ENCODE data around the gene TUSC7. TPM values are rescaled to one million over a fixed set of nuclear protein-coding genes. Genes with fewer than 3 reads are reported as not detected.
A peak's percentile ranks its signal among the peaks of the same experiment; 100 is the strongest.

Gene TUSC7
- total and polyA plus RNA-seq, 2 of the 8 experiments (the other 6 are each of a cell fraction or from before 2014, with no cell fraction given), result not detected

GRCh38 chr3:116716490-116716889 is 6.9 kb downstream of the TUSC7 start:
- Histone ChIP-seq H2AK5ac (ENCODE audit: low read depth, low read length) (no peak overlapping the region), H2BK20ac (ENCODE audit: low read length) (no peak overlapping the region), H4K91ac (replicated peaks; ENCODE audit: insufficient read length, low read length) (no peak overlapping the region), H3K4ac (replicated peaks; ENCODE audit: insufficient read length, low read depth, low read length) (no peak overlapping the region), H3K4me2 (ENCODE audit: insufficient read depth in 1 of 2, low read depth in 2 of 2, low read length in 2 of 2) (no peak overlapping the region), H4K8ac (ENCODE audit: extremely low read depth, insufficient read depth, low read length) (no peak overlapping the region), H3K36me3 (ENCODE audit: control insufficient read depth in 2 of 4, insufficient read depth in 4 of 4, low read length in 3 of 4) (no peaks in the 10 kb centered on the region; a peak in 1 of 8 replicates), H3K14ac (ENCODE audit: insufficient read length) (no peak overlapping the region), H3K79me2 (ENCODE audit: control insufficient read depth in 1 of 2, insufficient read depth in 2 of 2, low read length in 2 of 2) (no peaks in the 10 kb centered on the region), H3K9ac (replicated peaks in 1 of 4; ENCODE audit: extremely low read depth in 1 of 4, low read depth in 3 of 4, low read length in 3 of 4) (no peak overlapping the region), H3K4me1 (replicated peaks in 1 of 4; ENCODE audit: control insufficient read depth in 3 of 4, insufficient read depth in 4 of 4, low read length in 3 of 4) (no peaks in the 10 kb centered on the region), H4K5ac (ENCODE audit: insufficient read length, low read depth, low read length) (no peak overlapping the region), H3K79me1 (ENCODE audit: low read depth, low read length) (no peaks in the 10 kb centered on the region), H3K27me3 (replicated peaks in 1 of 4; ENCODE audit: control insufficient read depth in 3 of 4, extremely low read depth in 1 of 4, insufficient read depth in 3 of 4, low read length in 3 of 4) (no peaks in the 10 kb centered on the region), H3K4me3 (ENCODE audit: extremely low read depth in 1 of 4, insufficient read depth in 2 of 4, low read depth in 3 of 4, low read length in 4 of 4) (no peak overlapping the region), H2BK12ac (ENCODE audit: low read depth, low read length) (no peak overlapping the region), H2AFZ (ENCODE audit: low read length) (peak overlapping the region; percentile 61; the same call in 1 of the 2 replicates), H3K56ac (replicated peaks; ENCODE audit: insufficient read length, low read depth, low read length) (no peak overlapping the region), H3K18ac (ENCODE audit: extremely low read depth, low read length) (no peak overlapping the region), H2BK120ac (replicated peaks; ENCODE audit: low read depth, low read length) (no peak overlapping the region), H2BK5ac (ENCODE audit: low read depth, low read length) (no peak overlapping the region), H3K9me3 (ENCODE audit: insufficient read depth in 2 of 2, low read depth in 1 of 2, low read length in 1 of 2) (no peaks in the 10 kb centered on the region), H3K23ac (ENCODE audit: insufficient read length) (no peak overlapping the region), H4K20me1 (replicated peaks in 1 of 2; ENCODE audit: control insufficient read depth in 1 of 2, insufficient read depth in 2 of 2, low read length in 2 of 2) (no peaks in the 10 kb centered on the region), H3K23me2 (ENCODE audit: low read depth, low read length) (no peaks in the 10 kb centered on the region), H3K27ac (ENCODE audit: low read depth, low read length) (no peak overlapping the region), H2BK15ac (ENCODE audit: low read length) (no peak overlapping the region)
- no peak for FAIRE-seq
- TF ChIP-seq EP300 (IDR thresholded peaks at IDR 0.05; ENCODE audit: borderline replicate concordance in 1 of 2, low read depth in 2 of 2, low read length in 2 of 2) (no peak), POU5F1 (IDR thresholded peaks at IDR 0.05; ENCODE audit: low read depth, low read length) (no peak), RNF2 (IDR thresholded peaks at IDR 0.05; ENCODE audit: borderline replicate concordance, low read depth, low read length, missing control alignments, poor library complexity, severe bottlenecking) (no peak), SIX5 (IDR thresholded peaks at IDR 0.05; ENCODE audit: low read depth, low read length) (no peak), HDAC6 (IDR thresholded peaks at IDR 0.05; ENCODE audit: low read depth, low read length) (no peak), GTF2F1 (IDR thresholded peaks at IDR 0.05; ENCODE audit: borderline replicate concordance, low read depth, low read length) (no peak), RAD21 (IDR thresholded peaks at IDR 0.05 in 1 of 2, conservative IDR thresholded peaks at IDR 0.05 in 1 of 2; ENCODE audit: low read depth in 2 of 2, low read length in 2 of 2) (no peak), CBX5 (IDR thresholded peaks at IDR 0.05; ENCODE audit: low read depth, low read length) (no peak), E2F6 (IDR thresholded peaks at IDR 0.05) (no peak), TCF12 (IDR thresholded peaks at IDR 0.05; ENCODE audit: low read depth, low read length) (no peak), RBBP5 (IDR thresholded peaks at IDR 0.05; ENCODE audit: borderline replicate concordance, low read depth, low read length) (no peak), MAFK (IDR thresholded peaks at IDR 0.05; ENCODE audit: low read depth, low read length) (no peak), SP4 (IDR thresholded peaks at IDR 0.05; ENCODE audit: low read length) (no peak)
- POLR2A ChIA-PET (ENCODE audit: partially characterized antibody), result no interaction called here
- WGBS, 2 experiments (ENCODE audit: extremely low coverage in 1 of 2, insufficient coverage in 1 of 2, insufficient read length in 1 of 2, insufficient replicate concordance in 2 of 2, low coverage in 1 of 2, low lambda C conversion rate in 2 of 2, missing lambda C conversion rate in 1 of 2), result 90% methylated on average over 4 of the region's 4 CpGs; no CpG with 5 or more reads in 1 of the 2 experiments
- CTCF ChIA-PET (ENCODE audit: partially characterized antibody), result interaction anchor here (0.6 kb wide), 1 partner anchor 302 kb away, joined by 3 read pairs; no protein-coding TSS in a partner anchor
- no peak for DNase-seq (ENCODE audit: low read depth in 1 of 2, low spot score in 2 of 2)
